ENCODE data around the gene GAL3ST2. TPM values are rescaled to one million over a fixed set of nuclear protein-coding genes. Genes with fewer than 3 reads are reported as not detected.

GAL3ST2 gene
- total and polyA plus RNA-seq, 12 donors: 0.16 to 1.8 (median 0.61) TPM; not detected in 4

DNA sequence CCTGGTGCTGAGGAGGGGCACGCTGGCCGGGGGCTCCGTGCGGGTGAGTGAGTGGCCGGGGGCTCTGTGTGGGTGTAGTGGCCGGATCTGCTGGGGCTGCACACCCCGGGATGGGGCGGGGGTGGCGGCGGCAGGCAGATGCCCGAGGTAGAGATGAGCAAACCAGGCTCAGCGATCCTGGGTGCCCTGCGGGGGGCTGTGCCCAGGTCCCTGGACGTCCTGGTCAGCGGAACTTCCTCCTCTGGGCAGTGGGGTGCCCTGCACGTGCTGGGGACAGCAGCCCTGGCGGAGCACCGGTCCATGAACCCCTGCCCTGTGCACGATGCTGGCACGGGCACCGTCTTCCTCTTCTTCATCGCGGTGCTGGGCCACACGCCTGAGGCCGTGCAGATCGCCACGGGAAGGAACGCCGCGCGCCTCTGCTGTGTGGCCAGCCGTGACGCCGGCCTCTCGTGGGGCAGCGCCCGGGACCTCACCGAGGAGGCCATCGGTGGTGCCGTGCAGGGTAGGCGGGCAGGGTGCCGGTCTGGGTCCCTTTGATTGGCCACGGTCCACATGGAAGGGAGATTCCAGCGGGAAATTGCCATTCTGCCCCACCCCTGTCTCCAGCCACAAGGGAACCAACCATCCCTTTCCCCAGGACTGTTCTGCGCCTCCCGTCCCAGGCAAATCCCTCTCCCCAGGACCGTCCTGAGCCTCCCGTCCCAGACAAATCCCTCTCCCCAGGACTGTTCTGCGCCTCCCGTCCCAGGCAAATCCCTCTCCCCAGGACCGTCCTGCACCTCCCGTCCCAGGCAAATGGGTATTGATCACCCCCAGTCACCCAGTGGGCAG, 38.2 kb downstream of the GAL3ST2 start:
- DNase-seq: no peak
- no peaks in the 10 kb centered on the region for H3K9me3 ChIP-seq (replicated peaks in 1 of 3)
- no peak overlapping the region for H3K4me3 ChIP-seq
- 81 to 93% (median 91%) methylated on average over 10 to 52 of the region's 52 CpGs for WGBS, 4 donors
- H3K27me3 ChIP-seq: no peaks in the 10 kb centered on the region
- intact Hi-C loops (cut with DNase I): no loop called here
- H3K36me3 ChIP-seq (replicated peaks in 1 of 2): no peaks in the 10 kb centered on the region
- no peak overlapping the region for H3K27ac ChIP-seq
- H3K4me1 ChIP-seq (replicated peaks in 1 of 2): no peaks in the 10 kb centered on the region
- TF ChIP-seq, protein P1, sequence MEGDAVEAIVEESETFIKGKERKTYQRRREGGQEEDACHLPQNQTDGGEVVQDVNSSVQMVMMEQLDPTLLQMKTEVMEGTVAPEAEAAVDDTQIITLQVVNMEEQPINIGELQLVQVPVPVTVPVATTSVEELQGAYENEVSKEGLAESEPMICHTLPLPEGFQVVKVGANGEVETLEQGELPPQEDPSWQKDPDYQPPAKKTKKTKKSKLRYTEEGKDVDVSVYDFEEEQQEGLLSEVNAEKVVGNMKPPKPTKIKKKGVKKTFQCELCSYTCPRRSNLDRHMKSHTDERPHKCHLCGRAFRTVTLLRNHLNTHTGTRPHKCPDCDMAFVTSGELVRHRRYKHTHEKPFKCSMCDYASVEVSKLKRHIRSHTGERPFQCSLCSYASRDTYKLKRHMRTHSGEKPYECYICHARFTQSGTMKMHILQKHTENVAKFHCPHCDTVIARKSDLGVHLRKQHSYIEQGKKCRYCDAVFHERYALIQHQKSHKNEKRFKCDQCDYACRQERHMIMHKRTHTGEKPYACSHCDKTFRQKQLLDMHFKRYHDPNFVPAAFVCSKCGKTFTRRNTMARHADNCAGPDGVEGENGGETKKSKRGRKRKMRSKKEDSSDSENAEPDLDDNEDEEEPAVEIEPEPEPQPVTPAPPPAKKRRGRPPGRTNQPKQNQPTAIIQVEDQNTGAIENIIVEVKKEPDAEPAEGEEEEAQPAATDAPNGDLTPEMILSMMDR (IDR thresholded peaks at IDR 0.05): no peak
- TF ChIP-seq POLR2A (IDR thresholded peaks at IDR 0.05): no peak

DNA sequence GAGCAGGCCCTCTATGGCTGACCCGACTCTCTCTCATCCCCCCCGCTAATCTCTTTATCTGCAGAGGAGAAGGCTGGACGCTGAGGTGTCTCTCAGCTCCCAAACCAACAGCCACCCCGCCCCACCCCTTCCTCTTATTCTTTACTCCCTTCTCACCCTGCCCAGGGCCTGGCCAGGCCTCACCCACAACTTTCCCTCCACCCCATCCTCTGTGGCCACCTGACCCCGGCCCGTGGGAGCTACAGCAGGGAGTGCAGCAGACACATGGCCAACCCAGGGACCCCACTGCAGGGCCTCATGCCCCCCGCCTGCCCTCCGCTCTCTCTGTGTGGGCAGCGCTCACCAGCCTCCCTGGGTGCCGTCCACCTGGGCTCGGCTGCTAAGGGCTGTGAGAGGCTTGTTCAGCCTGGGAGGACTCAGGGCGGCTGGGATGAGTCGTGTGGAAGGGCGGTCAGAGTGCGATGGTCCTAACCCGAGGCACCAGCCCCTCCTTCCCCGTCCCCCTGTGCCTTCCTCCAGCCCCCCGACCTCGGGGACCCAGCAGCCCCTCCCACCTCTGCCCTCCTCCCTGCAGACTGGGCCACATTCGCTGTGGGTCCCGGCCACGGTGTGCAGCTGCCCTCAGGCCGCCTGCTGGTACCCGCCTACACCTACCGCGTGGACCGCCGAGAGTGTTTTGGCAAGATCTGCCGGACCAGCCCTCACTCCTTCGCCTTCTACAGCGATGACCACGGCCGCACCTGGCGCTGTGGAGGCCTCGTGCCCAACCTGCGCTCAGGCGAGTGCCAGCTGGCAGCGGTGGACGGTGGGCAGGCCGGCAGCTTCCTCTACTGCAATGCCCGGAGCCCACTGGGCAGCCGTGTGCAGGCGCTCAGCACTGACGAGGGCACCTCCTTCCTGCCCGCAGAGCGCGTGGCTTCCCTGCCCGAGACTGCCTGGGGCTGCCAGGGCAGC, 39.1 kb downstream of the GAL3ST2 start:
- Histone ChIP-seq H3K27me3 (no peaks in the 10 kb centered on the region), H3K4me3 (no peak overlapping the region), H3K36me3 (replicated peaks in 1 of 2) (no peaks in the 10 kb centered on the region), H3K9me3 (replicated peaks in 1 of 3) (no peaks in the 10 kb centered on the region), H3K27ac (no peak overlapping the region), H3K4me1 (replicated peaks in 1 of 2) (no peaks in the 10 kb centered on the region)
- TF ChIP-seq, protein P1 (IDR thresholded peaks at IDR 0.05): no peak
- TF ChIP-seq POLR2A (IDR thresholded peaks at IDR 0.05): no peak
- intact Hi-C loops (cut with DNase I): no loop called here
- 76 to 87% (median 85%) methylated on average over 18 to 48 of the region's 48 CpGs for WGBS, 4 donors
- DNase-seq: peak in 2 of 7 donors; percentile 16 to 41

DNA sequence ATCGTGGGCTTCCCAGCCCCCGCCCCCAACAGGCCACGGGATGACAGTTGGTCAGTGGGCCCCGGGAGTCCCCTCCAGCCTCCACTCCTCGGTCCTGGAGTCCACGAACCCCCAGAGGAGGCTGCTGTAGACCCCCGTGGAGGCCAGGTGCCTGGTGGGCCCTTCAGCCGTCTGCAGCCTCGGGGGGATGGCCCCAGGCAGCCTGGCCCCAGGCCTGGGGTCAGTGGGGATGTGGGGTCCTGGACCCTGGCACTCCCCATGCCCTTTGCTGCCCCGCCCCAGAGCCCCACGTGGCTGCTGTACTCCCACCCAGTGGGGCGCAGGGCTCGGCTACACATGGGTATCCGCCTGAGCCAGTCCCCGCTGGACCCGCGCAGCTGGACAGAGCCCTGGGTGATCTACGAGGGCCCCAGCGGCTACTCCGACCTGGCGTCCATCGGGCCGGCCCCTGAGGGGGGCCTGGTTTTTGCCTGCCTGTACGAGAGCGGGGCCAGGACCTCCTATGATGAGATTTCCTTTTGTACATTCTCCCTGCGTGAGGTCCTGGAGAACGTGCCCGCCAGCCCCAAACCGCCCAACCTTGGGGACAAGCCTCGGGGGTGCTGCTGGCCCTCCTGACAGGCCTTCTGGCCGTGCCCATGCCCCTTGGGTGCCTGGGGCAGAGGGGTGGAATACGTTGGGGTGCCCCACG, 40.0 kb downstream of the GAL3ST2 start:
- WGBS, 4 donors: 69 to 89% (median 75%) methylated on average over 7 to 33 of the region's 33 CpGs
- intact Hi-C loops (cut with DNase I): no loop called here
- no peak overlapping the region for H3K27ac ChIP-seq
- H3K9me3 ChIP-seq (replicated peaks in 1 of 3): no peaks in the 10 kb centered on the region
- no peaks in the 10 kb centered on the region for H3K36me3 ChIP-seq (replicated peaks in 1 of 2)
- no peak overlapping the region for H3K4me3 ChIP-seq
- no peaks in the 10 kb centered on the region for H3K27me3 ChIP-seq
- no peak for TF ChIP-seq POLR2A (IDR thresholded peaks at IDR 0.05)
- TF ChIP-seq, protein P1 (IDR thresholded peaks at IDR 0.05): no peak
- no peaks in the 10 kb centered on the region for H3K4me1 ChIP-seq (replicated peaks in 1 of 2)
- peak in 1 of 7 donors; percentile 19 for DNase-seq

All from adrenal gland (tissue), 12 donors.